Esophagus muscularis mucosa (tissue), 4 donors: Measurements from ENCODE around the gene OTOF. TPM values are rescaled to one million over a fixed set of nuclear protein-coding genes. Genes with fewer than 3 reads are reported as not detected.

Experiments
- DNase-seq: peaks from one replicate; pipeline ENCODE4 v3.0.0-alpha.2; 2017; ENCODE audit errors: extremely low spot score
- H3K27ac ChIP-seq, 4 donors: fragments of 200-600 bp; sonication (generic); replicated peaks in 1 of 4; 1 replicate in 3 of 4; 2 replicates in 1 of 4; pipeline ENCODE4 v1.5.1; 2016 to 2019; ENCODE audit warnings: mild to moderate bottlenecking in 1 of 4
- H3K27me3 ChIP-seq, 4 donors: fragments of 200-600 bp; sonication (generic); one replicate each; pipeline versions ENCODE4 v1.5.1 to v1.6.0; 2016 to 2019
- H3K36me3 ChIP-seq, 4 donors: fragments of 200-600 bp; sonication (generic); one replicate each; pipeline ENCODE4 v1.5.1; 2016 to 2019
- H3K4me1 ChIP-seq, 4 donors: fragments of 200-600 bp; sonication (generic); one replicate each; pipeline ENCODE4 v1.5.1; 2016 to 2019
- H3K4me3 ChIP-seq, 4 donors: fragments of 200-600 bp; sonication (generic); 1 replicate in 2 of 4; 2 replicates in 2 of 4; pipeline ENCODE4 v1.5.1; 2016 to 2019; ENCODE audit warnings: mild to moderate bottlenecking in 4 of 4, moderate library complexity in 1 of 4
- H3K9me3 ChIP-seq, 4 donors: fragments of 200-600 bp; sonication (generic); 1 replicate in 3 of 4; 2 replicates in 1 of 4; pipeline ENCODE4 v1.5.1; 2016 to 2019
- EP300 ChIP-seq: sonication (generic); formaldehyde crosslinking; IDR thresholded peaks from one replicate; pipeline ENCODE4 v1.6.1; 2017; ENCODE audit warnings: antibody characterized with exemption
- POLR2A ChIP-seq: fragments of 450-650 bp; IDR thresholded peaks from one replicate; pipeline ENCODE4 v1.6.1; 2017; ENCODE audit warnings: antibody characterized with exemption, moderate library complexity, mild to moderate bottlenecking, low read depth
- POLR2AphosphoS5 ChIP-seq, 2 donors: sonication (generic); formaldehyde crosslinking; IDR thresholded peaks; one replicate each; pipeline ENCODE4 v1.6.1; 2017; ENCODE audit warnings: antibody characterized with exemption in 2 of 2
- WGBS: methylation state at CpG from one replicate; pipeline ENCODE4 v1.1.5; 2018; 5-methylcytosine and 5-hydroxymethylcytosine counted together
- intact Hi-C: fragments of 100-400 bp; cut with DNase I; formaldehyde crosslinking; loops from one replicate; pipeline ENCODE4 v1.15.1; 2023
- total RNA-seq, 4 donors: library from RNA; depleted of rRNA; stranded (reverse); fragments of >200 nt; gene quantifications; one replicate each; pipeline versions ENCODE4 v1.1.0 to v1.2.1, GENCODE V29; 2016
- TF ChIP-seq, protein P1 (sequence below), 3 experiments: fragments of 200-600 bp in 2 of 3; fragments of 450-650 bp in 1 of 3; sonication (generic) in 2 of 3; IDR thresholded peaks; one replicate each; pipeline ENCODE4 v1.5.1; 2017 to 2019; ENCODE audit warnings: antibody characterized with exemption in 3 of 3, mild to moderate bottlenecking in 2 of 3, moderate library complexity in 1 of 3

OTOF gene
- total RNA-seq, 4 donors from 2014 or later, result 0.13 to 1.5 (median 0.38) TPM

- intact Hi-C loops, result no loop called here
- H3K27ac ChIP-seq, result no peak overlapping the region
- no peak overlapping the region for H3K4me3 ChIP-seq
- no peak for DNase-seq
- WGBS, result 84% methylated on average over 12 of the region's 15 CpGs
- no peaks in the 10 kb centered on the region for H3K36me3 ChIP-seq
- peaks cover 0 to 4% (median 2%) of the 10 kb centered on the region in 4 donors for H3K4me1 ChIP-seq
- H3K9me3 ChIP-seq, result no peaks in the 10 kb centered on the region
- TF ChIP-seq POLR2A, result no peak
- TF ChIP-seq, protein P1, sequence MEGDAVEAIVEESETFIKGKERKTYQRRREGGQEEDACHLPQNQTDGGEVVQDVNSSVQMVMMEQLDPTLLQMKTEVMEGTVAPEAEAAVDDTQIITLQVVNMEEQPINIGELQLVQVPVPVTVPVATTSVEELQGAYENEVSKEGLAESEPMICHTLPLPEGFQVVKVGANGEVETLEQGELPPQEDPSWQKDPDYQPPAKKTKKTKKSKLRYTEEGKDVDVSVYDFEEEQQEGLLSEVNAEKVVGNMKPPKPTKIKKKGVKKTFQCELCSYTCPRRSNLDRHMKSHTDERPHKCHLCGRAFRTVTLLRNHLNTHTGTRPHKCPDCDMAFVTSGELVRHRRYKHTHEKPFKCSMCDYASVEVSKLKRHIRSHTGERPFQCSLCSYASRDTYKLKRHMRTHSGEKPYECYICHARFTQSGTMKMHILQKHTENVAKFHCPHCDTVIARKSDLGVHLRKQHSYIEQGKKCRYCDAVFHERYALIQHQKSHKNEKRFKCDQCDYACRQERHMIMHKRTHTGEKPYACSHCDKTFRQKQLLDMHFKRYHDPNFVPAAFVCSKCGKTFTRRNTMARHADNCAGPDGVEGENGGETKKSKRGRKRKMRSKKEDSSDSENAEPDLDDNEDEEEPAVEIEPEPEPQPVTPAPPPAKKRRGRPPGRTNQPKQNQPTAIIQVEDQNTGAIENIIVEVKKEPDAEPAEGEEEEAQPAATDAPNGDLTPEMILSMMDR (IDR thresholded peaks at IDR 0.05), result no peak
- no peak for TF ChIP-seq EP300
- TF ChIP-seq POLR2AphosphoS5 (IDR thresholded peaks at IDR 0.05), result no peak
- no peaks in the 10 kb centered on the region for H3K27me3 ChIP-seq
Observed at GRCh38 chr2:26459991-26460612, 17.8 kb downstream of the OTOF start.

DNA sequence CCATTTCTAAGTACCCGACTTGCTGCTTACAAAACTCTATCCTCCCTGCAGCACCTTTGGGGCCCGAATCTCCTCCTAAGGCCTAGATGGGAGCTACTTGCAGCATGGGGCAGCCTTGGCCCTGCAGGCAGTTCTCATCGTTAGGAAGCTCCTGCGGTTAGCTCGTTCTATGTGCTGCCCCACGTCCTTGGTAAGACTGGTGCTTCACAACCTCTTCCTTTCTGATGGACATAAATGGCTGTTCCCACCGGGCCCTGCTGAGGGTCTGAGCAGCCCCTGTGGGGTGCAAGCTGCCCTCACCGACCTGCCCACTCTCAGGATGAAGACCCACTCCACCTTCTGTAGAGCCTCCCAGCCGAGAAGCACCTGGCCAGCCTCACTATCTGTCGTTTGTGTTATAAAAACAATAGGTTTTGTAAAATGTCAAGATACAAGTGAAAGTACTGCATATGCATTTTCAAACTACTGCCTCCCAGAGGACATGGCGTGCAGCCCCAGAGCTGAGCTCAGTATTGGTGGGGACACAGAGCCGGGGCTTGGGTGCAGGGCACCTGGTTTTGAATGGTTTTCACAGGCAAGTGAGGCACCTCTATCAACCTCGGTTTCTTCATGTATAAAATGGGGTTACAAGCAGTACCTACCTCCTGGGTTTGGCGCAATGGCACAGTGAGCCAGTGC lies 19.4 kb downstream of the OTOF start:
- H3K4me1 ChIP-seq, result peaks cover 0 to 5% (median 2%) of the 10 kb centered on the region in 4 donors
- H3K27me3 ChIP-seq, result no peaks in the 10 kb centered on the region
- 90% methylated on average over 13 of the region's 14 CpGs for WGBS
- intact Hi-C loops, result no loop called here
- no peaks in the 10 kb centered on the region for H3K9me3 ChIP-seq
- no peak overlapping the region for H3K27ac ChIP-seq
- no peak for TF ChIP-seq POLR2AphosphoS5 (IDR thresholded peaks at IDR 0.05)
- TF ChIP-seq POLR2A, result no peak
- no peak for TF ChIP-seq EP300
- TF ChIP-seq, protein P1 (IDR thresholded peaks at IDR 0.05), result no peak
- DNase-seq, result no peak
- no peak overlapping the region for H3K4me3 ChIP-seq
- H3K36me3 ChIP-seq, result no peaks in the 10 kb centered on the region

DNA sequence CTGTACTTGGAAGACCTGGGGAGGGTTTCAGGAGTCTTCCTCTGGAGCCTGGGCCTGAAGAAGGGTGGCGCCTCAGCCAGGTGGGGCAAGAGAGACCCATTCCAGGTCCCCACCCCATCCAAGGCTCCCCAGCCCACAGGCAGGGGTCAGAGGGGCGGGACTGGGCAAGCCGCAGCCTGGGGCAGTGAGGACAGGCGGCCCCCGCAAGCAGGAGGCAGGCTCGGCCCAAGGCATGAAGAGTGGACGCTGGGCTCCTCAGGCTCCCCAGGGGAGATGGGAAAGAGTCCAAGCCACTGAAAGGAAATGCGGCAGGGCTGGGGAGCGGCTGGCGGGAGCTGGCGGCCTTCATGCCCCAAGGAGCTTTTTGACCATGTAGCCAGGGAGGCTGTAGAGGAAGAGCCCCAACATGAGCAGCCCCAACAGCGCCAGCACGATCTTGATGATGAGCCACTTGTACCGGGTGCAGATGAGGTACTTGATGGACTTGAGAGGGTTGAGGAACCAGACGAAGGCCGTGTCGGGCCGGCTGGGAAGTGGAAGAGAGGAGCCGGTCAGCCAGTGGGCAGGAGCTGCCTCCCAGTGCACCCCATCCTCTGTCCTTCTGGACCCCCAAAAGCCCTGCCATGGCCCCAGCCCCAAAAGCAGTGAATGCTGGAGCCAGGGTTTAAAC lies 20.1 kb downstream of the OTOF start:
- 88% methylated on average over 17 of the region's 19 CpGs for WGBS
- intact Hi-C loops, result no loop called here
- no peak for TF ChIP-seq EP300
- no peak for TF ChIP-seq POLR2A
- TF ChIP-seq POLR2AphosphoS5 (IDR thresholded peaks at IDR 0.05), result no peak
- TF ChIP-seq, protein P1 (IDR thresholded peaks at IDR 0.05), result no peak
- Histone ChIP-seq H3K4me1 (peaks cover 0 to 5% (median 2%) of the 10 kb centered on the region in 4 donors), H3K4me3 (no peak overlapping the region), H3K36me3 (no peaks in the 10 kb centered on the region), H3K9me3 (no peaks in the 10 kb centered on the region), H3K27ac (no peak overlapping the region), H3K27me3 (no peaks in the 10 kb centered on the region)
- no peak for DNase-seq

GRCh38 chr2:26457251-26457666 lies 20.7 kb downstream of the OTOF start:
- no peak for DNase-seq
- no peak for TF ChIP-seq POLR2AphosphoS5 (IDR thresholded peaks at IDR 0.05)
- TF ChIP-seq EP300, result no peak
- TF ChIP-seq, protein P1 (IDR thresholded peaks at IDR 0.05), result no peak
- TF ChIP-seq POLR2A, result no peak
- H3K36me3 ChIP-seq, result no peaks in the 10 kb centered on the region
- intact Hi-C loops, result no loop called here
- H3K4me3 ChIP-seq, result no peak overlapping the region
- H3K27ac ChIP-seq, result no peak overlapping the region
- no peaks in the 10 kb centered on the region for H3K9me3 ChIP-seq
- no peaks in the 10 kb centered on the region for H3K27me3 ChIP-seq
- peaks cover 0 to 5% (median under 1%) of the 10 kb centered on the region in 4 donors for H3K4me1 ChIP-seq
- WGBS, result 87% methylated on average over 11 of the region's 11 CpGs
